ENCODE measurements around the gene GSTO2.

The GSTO2 gene

DNA sequence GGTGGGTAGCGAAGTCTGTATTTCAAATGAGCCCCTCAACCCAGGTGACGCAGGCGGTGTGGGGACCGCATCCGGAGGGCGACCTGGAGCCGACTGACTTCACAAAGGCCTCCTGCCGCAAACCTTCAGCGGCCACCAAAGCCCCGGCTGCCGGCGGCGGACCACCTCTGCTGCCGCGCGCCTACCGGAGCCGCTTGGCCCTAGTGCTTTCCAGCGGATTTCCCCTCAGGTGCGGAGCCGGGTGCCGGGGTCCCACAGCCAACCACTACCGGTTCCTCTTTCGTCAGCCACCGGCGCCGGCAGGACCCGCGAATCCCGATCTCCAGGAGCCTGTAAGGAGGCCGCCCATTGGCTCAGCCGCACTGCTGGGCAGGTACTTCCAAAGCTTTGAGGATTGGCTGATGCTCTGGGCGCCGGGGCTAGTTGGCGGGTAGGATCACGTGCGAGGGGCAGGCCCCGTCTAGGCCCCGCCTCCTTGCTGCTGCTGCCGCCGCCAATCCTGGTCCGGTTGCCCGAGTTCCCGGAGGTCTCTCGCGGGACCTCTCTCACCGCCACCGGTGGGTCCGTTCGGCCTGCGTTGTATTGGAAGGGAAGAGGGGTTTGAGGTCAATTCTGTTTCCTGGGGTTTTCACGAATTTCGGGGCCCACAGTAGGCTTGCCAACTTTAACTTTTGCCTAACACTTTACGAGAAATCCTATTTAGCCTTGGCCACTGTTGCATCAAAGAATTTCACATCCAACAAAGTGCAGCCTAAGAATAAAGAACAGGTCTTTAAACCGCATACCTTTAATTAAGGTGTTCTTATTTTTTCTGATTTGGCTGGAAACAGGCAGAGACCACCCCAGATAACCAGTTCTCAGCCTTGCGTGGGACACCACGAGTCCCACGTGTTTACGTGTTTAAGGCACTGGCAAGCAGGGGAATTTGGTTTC, at the start of gene GSTO2:
Gene GSTO2, plus strand, starts transcription at position 472 of the 933 bp plus-strand sequence. CDS start 5,732 bp downstream, outside the sequence.
- in situ Hi-C loops (cut with MboI; ENCODE audit: low sequenced_read_pairs, unreplicated experiment) = no loop called here
- DNase-seq (ENCODE audit: low spot score) = peak; percentile 100
- TF ChIP-seq, protein P1, sequence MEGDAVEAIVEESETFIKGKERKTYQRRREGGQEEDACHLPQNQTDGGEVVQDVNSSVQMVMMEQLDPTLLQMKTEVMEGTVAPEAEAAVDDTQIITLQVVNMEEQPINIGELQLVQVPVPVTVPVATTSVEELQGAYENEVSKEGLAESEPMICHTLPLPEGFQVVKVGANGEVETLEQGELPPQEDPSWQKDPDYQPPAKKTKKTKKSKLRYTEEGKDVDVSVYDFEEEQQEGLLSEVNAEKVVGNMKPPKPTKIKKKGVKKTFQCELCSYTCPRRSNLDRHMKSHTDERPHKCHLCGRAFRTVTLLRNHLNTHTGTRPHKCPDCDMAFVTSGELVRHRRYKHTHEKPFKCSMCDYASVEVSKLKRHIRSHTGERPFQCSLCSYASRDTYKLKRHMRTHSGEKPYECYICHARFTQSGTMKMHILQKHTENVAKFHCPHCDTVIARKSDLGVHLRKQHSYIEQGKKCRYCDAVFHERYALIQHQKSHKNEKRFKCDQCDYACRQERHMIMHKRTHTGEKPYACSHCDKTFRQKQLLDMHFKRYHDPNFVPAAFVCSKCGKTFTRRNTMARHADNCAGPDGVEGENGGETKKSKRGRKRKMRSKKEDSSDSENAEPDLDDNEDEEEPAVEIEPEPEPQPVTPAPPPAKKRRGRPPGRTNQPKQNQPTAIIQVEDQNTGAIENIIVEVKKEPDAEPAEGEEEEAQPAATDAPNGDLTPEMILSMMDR (IDR thresholded peaks at IDR 0.05; ENCODE audit: borderline replicate concordance, control extremely low read depth, extremely low read depth, insufficient read depth, missing control alignments) = no peak

DNA sequence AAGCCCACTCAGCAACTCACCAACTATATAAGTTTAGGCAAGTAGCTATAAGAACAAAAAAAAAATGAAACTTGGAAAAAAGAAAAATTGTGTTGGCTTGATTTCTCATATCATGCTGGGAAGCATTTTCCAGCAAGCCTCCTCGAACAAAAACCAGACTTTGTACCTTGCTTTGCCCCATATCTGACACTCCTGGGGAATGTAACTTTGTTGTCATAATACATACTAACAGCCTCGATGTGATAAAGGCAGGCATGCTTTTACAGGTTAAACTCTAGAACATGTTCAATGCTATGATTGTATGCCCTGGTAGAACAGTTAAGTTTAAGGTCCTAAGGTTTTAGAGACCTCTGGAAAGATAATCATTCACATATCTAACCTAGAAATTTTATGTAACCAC, 48.5 kb upstream of the GSTO2 start:
- TF ChIP-seq, protein P1 (IDR thresholded peaks at IDR 0.05; ENCODE audit: borderline replicate concordance, control extremely low read depth, extremely low read depth, insufficient read depth, missing control alignments) = no peak

DNA sequence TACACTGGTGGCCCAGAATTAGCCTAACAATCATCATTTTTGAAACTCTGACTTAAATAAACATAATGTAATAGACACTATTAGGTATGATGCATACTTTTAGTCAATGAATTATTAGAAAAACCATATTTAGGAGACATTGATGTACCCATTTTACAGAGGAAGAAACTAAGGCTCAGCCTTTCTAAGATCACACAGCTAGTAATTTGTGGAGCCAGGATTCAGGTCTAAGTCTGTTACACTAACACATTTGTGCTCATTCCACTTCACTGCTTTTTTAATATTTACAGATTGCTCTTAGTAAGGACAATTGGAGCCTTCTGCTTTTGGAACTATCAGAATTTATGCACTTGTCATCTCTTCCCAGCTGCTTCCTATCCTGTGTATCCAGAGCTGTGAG, 45.7 kb upstream of the GSTO2 start:
- TF ChIP-seq, protein P1 (IDR thresholded peaks at IDR 0.05; ENCODE audit: borderline replicate concordance, control extremely low read depth, extremely low read depth, insufficient read depth, missing control alignments) = no peak
- DNase-seq (ENCODE audit: low spot score) = no peak
- in situ Hi-C loops (cut with MboI; ENCODE audit: low sequenced_read_pairs, unreplicated experiment) = loop anchor here (25.0 kb wide), 1 partner anchor 336 kb away; no protein-coding TSS in a partner anchor

More for the DNA sequence above, 48.5 kb upstream of the GSTO2 start:
- in situ Hi-C loops (cut with MboI; ENCODE audit: low sequenced_read_pairs, unreplicated experiment) = loop anchor here (25.0 kb wide), 1 partner anchor 333 kb away; no protein-coding TSS in a partner anchor
- no peak for DNase-seq (ENCODE audit: low spot score)

DNA sequence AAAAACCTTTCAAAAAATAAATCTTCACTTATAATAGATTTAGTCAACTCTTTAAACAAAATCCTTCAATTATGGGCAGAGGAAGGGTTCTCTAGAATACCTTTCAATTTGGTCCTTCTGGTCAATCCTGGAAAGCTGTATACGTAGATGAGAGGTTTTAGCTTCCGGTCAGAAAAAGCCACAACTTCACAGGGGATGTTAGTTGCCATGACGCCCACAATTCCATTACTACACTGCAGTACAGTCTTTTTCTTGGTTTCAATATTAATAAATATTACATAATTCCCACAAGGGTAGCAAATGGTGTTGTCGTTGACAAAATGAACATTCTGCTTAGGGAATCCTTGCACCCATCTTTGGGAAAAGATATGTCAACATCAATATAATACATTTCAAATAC, 38.5 kb upstream of the GSTO2 start:
- in situ Hi-C loops (cut with MboI; ENCODE audit: low sequenced_read_pairs, unreplicated experiment) = no loop called here
- TF ChIP-seq, protein P1 (IDR thresholded peaks at IDR 0.05; ENCODE audit: borderline replicate concordance, control extremely low read depth, extremely low read depth, insufficient read depth, missing control alignments) = no peak
- DNase-seq (ENCODE audit: low spot score) = peak; percentile 49

DNA sequence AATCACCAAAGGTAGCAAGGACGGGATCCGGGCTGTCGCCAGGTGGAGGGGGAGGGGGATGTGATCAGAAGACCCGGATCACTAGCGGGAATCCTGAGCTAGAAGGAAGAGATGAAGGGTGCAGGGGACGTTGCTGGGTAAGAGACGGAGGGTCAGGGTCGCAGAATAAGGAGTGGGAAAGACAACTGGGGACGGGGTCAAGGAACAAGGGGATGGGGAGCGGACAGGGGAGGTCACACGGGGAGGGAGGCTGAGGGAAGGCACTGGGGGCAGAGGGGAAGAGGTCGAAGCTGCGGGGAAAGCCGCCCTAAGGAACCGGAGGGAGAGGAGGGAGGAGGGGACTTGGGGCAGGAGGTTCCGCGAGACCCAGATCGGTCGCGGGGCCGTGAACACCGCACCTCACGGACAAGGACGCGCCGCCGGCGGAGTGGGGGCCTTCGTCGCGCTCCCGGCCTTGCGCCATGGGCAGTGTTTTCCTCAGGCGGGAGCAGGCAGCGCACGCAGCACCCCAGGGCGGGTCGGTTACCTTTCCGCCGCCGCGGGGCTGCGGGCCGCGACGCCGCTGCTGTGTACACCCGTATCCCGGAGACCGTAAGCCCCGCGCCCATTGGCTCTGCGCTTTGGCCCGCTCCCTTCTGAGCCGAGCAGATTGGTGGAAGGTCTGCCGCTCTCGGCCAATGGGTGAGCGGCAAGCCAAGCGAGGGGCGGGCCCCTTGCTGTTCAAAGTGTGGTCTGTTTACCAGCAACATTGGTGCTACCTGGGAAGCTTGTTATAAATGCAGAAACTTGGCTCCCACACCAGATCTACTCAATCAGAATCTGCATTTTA, 37.0 kb upstream of the GSTO2 start, which contains the start of gene CFAP43:
Gene CFAP43, minus strand, starts transcription at position 581 of the 829 bp plus-strand sequence. Its CDS starts 118 bp downstream, at position 463.
- in situ Hi-C loops (cut with MboI; ENCODE audit: low sequenced_read_pairs, unreplicated experiment) = no loop called here
- TF ChIP-seq, protein P1 (IDR thresholded peaks at IDR 0.05; ENCODE audit: borderline replicate concordance, control extremely low read depth, extremely low read depth, insufficient read depth, missing control alignments) = no peak
- peak; percentile 99 for DNase-seq (ENCODE audit: low spot score)

DNA sequence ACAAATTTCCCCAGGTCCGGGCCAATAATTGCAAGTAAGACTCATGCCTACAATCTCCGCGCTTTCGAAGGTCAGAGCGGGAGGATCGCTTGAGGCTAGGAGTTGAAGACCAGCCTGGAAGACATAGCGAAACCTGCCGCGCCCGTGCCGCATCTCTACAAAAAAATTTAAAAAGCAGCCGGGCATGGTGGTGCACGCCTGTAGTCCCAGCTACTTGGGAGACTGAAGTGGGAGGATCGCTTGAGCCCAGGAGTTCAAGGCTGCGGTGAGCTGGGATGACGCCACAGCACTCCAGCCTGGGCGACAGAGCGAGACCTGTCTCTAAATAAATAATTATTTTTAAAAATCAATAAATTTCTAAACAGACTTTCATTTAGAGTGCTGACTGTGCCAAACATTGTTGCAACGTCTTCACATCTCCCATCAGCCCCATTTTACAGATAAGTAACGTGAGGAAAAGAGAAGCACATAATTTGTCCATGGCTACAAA, 36.3 kb upstream of the GSTO2 start:
- DNase-seq (ENCODE audit: low spot score) = no peak
- in situ Hi-C loops (cut with MboI; ENCODE audit: low sequenced_read_pairs, unreplicated experiment) = no loop called here
- TF ChIP-seq, protein P1 (IDR thresholded peaks at IDR 0.05; ENCODE audit: borderline replicate concordance, control extremely low read depth, extremely low read depth, insufficient read depth, missing control alignments) = no peak

Measured in GM13976 (cell line).